ENCODE results near the gene RASGRP2. TPM values are rescaled to one million over a fixed set of nuclear protein-coding genes. Genes with fewer than 3 reads are reported as not detected.

RASGRP2 gene
- total RNA-seq, 1 donor from 2014 or later: not detected

- H3K4me3 ChIP-seq (ENCODE audit: low read depth, low read length): no peak overlapping the region
- DNase-seq (ENCODE audit: low read depth): no peak
- TF ChIP-seq CTCF (IDR thresholded peaks at IDR 0.05; ENCODE audit: insufficient read depth, low read length, severe bottlenecking): no peak
- no peak for FAIRE-seq
- H3K36me3 ChIP-seq (ENCODE audit: control insufficient read depth, insufficient read depth, low read length): peaks cover 59% of the 10 kb centered on the region
- no peaks in the 10 kb centered on the region for H3K27me3 ChIP-seq (ENCODE audit: control insufficient read depth, insufficient read depth, low read length)
Measured at GRCh38 chr11:64772303-64773018, 28.5 kb upstream of the RASGRP2 start.

GRCh38 chr11:64771861-64772260 is 27.9 kb upstream of the RASGRP2 start:
- H3K36me3 ChIP-seq (ENCODE audit: control insufficient read depth, insufficient read depth, low read length): peaks cover 63% of the 10 kb centered on the region
- no peak overlapping the region for H3K4me3 ChIP-seq (ENCODE audit: low read depth, low read length)
- FAIRE-seq (no peak), DNase-seq (ENCODE audit: low read depth) (no peak)
- no peak for TF ChIP-seq CTCF (IDR thresholded peaks at IDR 0.05; ENCODE audit: insufficient read depth, low read length, severe bottlenecking)
- H3K27me3 ChIP-seq (ENCODE audit: control insufficient read depth, insufficient read depth, low read length): no peaks in the 10 kb centered on the region

- Histone ChIP-seq H3K27me3 (ENCODE audit: control insufficient read depth, insufficient read depth, low read length) (no peaks in the 10 kb centered on the region), H3K4me3 (ENCODE audit: low read depth, low read length) (no peak overlapping the region), H3K36me3 (ENCODE audit: control insufficient read depth, insufficient read depth, low read length) (peaks cover 70% of the 10 kb centered on the region)
- TF ChIP-seq CTCF (IDR thresholded peaks at IDR 0.05; ENCODE audit: insufficient read depth, low read length, severe bottlenecking): no peak
- FAIRE-seq: no peak
- DNase-seq (ENCODE audit: low read depth): no peak
Measured at GRCh38 chr11:64770120-64770519, 26.2 kb upstream of the RASGRP2 start.

- FAIRE-seq (no peak), DNase-seq (ENCODE audit: low read depth) (no peak)
- no peak overlapping the region for H3K4me3 ChIP-seq (ENCODE audit: low read depth, low read length)
- peaks cover 71% of the 10 kb centered on the region for H3K36me3 ChIP-seq (ENCODE audit: control insufficient read depth, insufficient read depth, low read length)
- no peak for TF ChIP-seq CTCF (IDR thresholded peaks at IDR 0.05; ENCODE audit: insufficient read depth, low read length, severe bottlenecking)
- no peaks in the 10 kb centered on the region for H3K27me3 ChIP-seq (ENCODE audit: control insufficient read depth, insufficient read depth, low read length)
Measured at GRCh38 chr11:64769283-64769682, 25.3 kb upstream of the RASGRP2 start.

- Histone ChIP-seq H3K4me3 (ENCODE audit: low read depth, low read length) (no peak overlapping the region), H3K27me3 (ENCODE audit: control insufficient read depth, insufficient read depth, low read length) (no peaks in the 10 kb centered on the region), H3K36me3 (ENCODE audit: control insufficient read depth, insufficient read depth, low read length) (peaks cover 74% of the 10 kb centered on the region)
- DNase-seq (ENCODE audit: low read depth): no peak
- no peak for TF ChIP-seq CTCF (IDR thresholded peaks at IDR 0.05; ENCODE audit: insufficient read depth, low read length, severe bottlenecking)
- FAIRE-seq: no peak
Measured at GRCh38 chr11:64768300-64768694, 24.4 kb upstream of the RASGRP2 start.
